Coronary artery (tissue), 2 donors: ENCODE results near the gene MAD1L1.

Experiments used
- DNase-seq: peaks from one replicate; pipeline ENCODE4 v3.0.0-alpha.2; 2017; ENCODE audit warnings: low spot score
- H3K27ac ChIP-seq, 2 donors: fragments of 200-600 bp; sonication (generic); one replicate each; pipeline ENCODE4 v1.5.1; 2016 to 2019
- H3K4me3 ChIP-seq: fragments of 200-600 bp; sonication (generic); 2 replicates; pipeline ENCODE4 v1.5.1; 2016; ENCODE audit warnings: mild to moderate bottlenecking, moderate library complexity
- TF ChIP-seq, protein P1 (sequence below): fragments of 200-600 bp; sonication (generic); IDR thresholded peaks from one replicate; pipeline ENCODE4 v1.5.1; 2019; ENCODE audit warnings: antibody characterized with exemption

Gene MAD1L1

DNA sequence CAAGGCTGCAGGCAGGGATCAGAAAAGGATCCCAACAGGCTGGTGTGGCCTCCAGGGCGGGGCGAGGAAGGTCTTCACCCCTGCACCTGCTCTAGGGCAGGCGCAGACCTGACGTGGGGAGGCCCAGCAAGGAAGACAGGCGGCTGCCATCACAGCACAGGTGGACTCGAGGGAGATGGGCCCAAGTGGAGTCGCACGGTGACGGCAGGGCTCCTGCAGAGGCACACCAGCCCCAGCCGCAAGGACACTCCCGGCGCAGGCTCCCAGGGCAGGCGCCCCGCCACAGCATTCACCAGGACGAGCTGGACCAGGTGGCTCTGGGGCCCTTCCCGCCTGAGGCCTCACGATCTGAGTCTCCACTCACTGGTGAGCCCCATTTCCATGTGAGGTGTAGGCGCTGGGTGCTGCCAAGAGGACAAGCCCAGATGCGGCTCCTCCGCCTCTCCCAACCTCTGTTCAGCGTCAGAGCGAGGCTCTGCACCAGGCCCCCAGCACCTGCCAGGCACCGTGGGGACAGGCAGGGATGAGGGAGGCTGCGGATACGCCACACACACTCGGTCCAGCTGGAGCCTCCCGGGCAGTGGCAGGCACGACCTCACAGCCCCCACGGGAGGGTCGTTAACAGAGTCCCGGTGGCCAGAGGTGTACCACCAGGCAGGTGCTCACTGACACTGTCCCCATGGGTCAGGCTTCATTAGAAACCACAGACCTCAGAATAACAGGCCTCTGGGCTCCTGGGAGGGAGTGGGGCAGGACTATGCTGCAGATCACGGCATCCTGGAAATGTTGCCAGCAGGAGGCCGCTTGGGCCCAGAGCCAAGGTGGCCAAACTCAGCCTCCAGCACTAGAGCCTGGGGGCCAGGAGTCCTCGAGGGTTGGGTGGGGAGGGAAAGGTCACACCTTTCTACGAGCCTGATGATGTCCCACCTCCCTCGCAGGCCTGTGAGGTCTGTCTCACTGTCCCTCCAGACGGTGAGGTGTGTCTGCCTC lies 111.6 kb downstream of the MAD1L1 start:
- no peak overlapping the region for H3K4me3 ChIP-seq
- TF ChIP-seq, protein P1, sequence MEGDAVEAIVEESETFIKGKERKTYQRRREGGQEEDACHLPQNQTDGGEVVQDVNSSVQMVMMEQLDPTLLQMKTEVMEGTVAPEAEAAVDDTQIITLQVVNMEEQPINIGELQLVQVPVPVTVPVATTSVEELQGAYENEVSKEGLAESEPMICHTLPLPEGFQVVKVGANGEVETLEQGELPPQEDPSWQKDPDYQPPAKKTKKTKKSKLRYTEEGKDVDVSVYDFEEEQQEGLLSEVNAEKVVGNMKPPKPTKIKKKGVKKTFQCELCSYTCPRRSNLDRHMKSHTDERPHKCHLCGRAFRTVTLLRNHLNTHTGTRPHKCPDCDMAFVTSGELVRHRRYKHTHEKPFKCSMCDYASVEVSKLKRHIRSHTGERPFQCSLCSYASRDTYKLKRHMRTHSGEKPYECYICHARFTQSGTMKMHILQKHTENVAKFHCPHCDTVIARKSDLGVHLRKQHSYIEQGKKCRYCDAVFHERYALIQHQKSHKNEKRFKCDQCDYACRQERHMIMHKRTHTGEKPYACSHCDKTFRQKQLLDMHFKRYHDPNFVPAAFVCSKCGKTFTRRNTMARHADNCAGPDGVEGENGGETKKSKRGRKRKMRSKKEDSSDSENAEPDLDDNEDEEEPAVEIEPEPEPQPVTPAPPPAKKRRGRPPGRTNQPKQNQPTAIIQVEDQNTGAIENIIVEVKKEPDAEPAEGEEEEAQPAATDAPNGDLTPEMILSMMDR: no peak
- no peak for DNase-seq
- no peak overlapping the region for H3K27ac ChIP-seq

DNA sequence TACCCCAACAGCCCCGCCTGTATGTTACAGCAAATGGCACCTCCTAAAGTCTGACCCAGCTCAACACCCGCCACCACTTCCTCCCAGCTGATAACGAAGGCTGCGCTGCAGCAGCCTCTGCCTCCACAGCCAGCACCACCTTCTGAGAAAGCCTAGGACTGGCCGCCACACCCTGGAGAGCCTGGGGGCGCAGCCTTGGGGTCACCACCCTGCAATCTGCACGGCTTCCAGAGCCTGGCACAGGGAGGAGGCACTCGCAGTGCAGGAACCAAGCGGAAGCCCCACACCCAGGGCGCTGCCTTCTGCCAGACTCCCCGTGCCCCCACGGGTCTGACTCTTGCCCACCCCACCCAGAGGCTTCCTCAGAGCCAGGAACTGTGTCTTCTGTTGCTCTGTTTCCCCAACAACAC lies 112.5 kb downstream of the MAD1L1 start:
- no peak for DNase-seq
- Histone ChIP-seq H3K4me3 (no peak overlapping the region), H3K27ac (peak overlapping the region in 1 of 2 donors; percentile 16)
- TF ChIP-seq, protein P1: no peak

DNA sequence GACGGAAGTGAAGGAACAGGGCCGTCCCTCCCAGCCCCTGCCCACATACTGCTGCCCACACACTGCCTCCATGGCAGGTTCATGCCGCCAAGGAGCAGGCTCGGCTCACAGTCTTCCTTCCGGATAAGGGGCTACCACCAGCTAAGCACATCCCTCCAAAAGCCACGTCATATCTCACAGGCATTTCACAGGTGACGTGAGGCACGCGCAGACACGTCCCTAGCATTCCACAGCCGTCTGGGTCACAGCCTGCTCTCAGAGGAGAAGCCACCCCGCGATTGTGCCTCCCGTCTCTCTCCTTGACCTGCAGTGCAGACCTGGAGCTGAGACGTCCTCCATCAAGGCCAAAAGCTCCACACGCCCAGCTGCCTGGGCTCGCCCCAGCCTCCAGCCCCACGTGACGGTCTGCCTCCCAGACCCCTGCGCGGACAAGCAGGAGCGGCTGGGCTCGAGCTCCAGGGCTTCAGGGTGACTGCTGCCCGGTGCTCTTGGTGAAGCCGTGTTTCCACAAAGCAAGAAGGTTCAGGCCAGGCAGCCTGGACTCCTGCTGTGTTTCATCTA lies 114.0 kb downstream of the MAD1L1 start:
- no peak overlapping the region for H3K4me3 ChIP-seq
- no peak for DNase-seq
- TF ChIP-seq, protein P1: no peak
- no peak overlapping the region for H3K27ac ChIP-seq

DNA sequence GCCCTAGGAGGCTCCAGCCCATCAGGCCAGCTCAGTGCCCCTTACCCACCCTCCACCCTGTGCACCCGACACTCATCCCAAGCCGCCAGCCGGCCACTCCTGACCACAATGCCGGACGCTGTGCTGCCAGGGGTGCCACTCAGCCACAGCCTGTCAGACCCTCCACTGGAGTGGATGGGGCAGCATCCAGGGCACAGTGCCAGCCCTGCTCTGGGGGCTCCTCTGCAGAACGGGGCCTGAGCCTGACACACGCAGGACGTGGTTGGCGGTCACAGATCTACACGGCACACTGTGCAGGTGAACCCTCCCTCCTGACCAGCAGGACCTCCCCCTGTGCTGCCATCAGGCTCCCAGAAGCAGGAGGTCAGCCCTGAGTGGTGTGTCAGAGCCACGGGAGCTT lies 114.7 kb downstream of the MAD1L1 start:
- DNase-seq: no peak
- TF ChIP-seq, protein P1: no peak
- H3K27ac ChIP-seq: no peak overlapping the region
- H3K4me3 ChIP-seq: no peak overlapping the region

DNA sequence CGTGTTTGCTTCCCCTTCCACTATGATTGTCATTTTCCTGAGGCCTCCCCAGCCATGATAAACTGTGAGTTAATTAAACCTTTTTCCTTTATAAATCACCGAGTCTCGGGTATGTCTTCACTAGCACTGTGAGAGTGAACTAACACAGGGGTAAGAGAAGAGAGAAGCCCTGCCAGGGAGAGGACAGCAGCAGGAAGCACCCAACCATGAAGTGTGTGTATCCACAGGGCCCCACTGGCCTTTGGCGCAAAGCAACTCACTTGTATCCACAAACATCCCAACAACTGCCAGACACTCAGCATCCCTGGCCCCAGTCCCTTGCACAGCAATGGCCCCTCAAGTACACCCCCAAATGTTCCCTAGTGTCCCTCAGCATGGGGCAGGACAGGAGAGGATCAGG lies 115.1 kb downstream of the MAD1L1 start:
- DNase-seq: no peak
- TF ChIP-seq, protein P1: no peak
- Histone ChIP-seq H3K27ac (peak overlapping the region in 1 of 2 donors; percentile 7), H3K4me3 (no peak overlapping the region)

DNA sequence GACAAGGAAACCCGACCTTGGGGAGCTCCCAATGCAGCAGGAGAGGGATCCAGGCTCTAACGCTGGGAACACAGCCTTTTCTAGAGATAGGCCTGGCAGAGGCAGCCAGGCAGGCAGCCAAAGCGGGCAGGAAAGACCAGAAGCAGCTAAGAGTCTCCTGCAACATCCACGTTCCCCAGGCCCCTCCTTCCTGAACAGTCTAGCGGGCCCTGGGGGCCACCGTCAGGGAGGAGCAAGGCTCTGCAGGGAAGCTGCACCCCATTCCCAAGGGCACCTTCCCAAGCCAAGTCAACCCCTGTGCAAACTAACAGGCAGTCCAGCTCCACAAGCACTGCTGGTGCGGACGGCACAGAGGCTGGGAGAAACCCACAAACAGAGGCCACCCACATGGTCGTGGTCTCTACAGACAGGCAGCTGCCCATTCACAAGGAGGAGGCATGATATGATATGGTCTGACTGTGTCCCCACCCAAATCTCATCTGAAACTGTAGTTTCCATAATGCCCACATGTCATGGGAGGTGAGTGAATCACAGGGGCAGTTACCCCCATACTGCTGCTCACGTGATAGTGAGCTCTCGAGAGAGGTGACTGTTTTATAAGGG lies 115.7 kb downstream of the MAD1L1 start:
- DNase-seq: no peak
- TF ChIP-seq, protein P1: no peak
- Histone ChIP-seq H3K27ac (peak overlapping the region in 1 of 2 donors; percentile 7), H3K4me3 (no peak overlapping the region)
